Endodermal cell (in vitro differentiated cells): ENCODE measurements around the gene CLPSL1. TPM values are rescaled to one million over a fixed set of nuclear protein-coding genes. Genes with fewer than 3 reads are reported as not detected.

Experiments
- DNase-seq: peaks from one replicate; pipeline ENCODE4 v3.0.0-alpha.2; 2017
- H3K27ac ChIP-seq: 2 replicates; pipeline ENCODE4 v1.5.1; 2013; ENCODE audit warnings: mild to moderate bottlenecking, low read depth, low read length, moderate library complexity
- H3K27me3 ChIP-seq: 2 replicates; pipeline ENCODE4 v1.6.1; 2013; ENCODE audit warnings: mild to moderate bottlenecking, low read length, moderate library complexity; ENCODE audit not compliant: insufficient read depth, control insufficient read depth, poor library complexity, severe bottlenecking
- H3K36me3 ChIP-seq: 2 replicates; pipeline ENCODE4 v1.7.0; 2013; ENCODE audit warnings: mild to moderate bottlenecking, low read length, moderate library complexity; ENCODE audit not compliant: control insufficient read depth, insufficient read depth
- H3K4me1 ChIP-seq: one replicate; pipeline ENCODE4 v1.7.0; 2013; ENCODE audit warnings: low read length; ENCODE audit not compliant: control insufficient read depth, insufficient read depth
- H3K4me3 ChIP-seq: 2 replicates; pipeline ENCODE4 v1.5.1; 2013; ENCODE audit warnings: mild to moderate bottlenecking, low read length, moderate library complexity
- H3K9ac ChIP-seq: 2 replicates; pipeline ENCODE4 v1.6.1; 2013; ENCODE audit warnings: mild to moderate bottlenecking, low read length, moderate library complexity; ENCODE audit not compliant: poor library complexity, severe bottlenecking; ENCODE audit errors: extremely low read depth
- H3K9me3 ChIP-seq: 2 replicates; pipeline ENCODE4 v1.6.1; 2013; ENCODE audit warnings: mild to moderate bottlenecking, low read length, moderate library complexity; ENCODE audit not compliant: control insufficient read depth
- H3K27ac Mint-ChIP-seq: 2 replicates; pipeline ENCODE4 v1.8.0; 2020; ENCODE audit warnings: mixed read lengths
- H3K27me3 Mint-ChIP-seq: 2 replicates; pipeline ENCODE4 v1.8.0; 2021; ENCODE audit warnings: mild to moderate bottlenecking, mixed read lengths; ENCODE audit not compliant: insufficient read depth
- H3K36me3 Mint-ChIP-seq: 2 replicates; pipeline ENCODE4 v1.8.0; 2020; ENCODE audit warnings: low read depth, mixed read lengths
- H3K4me1 Mint-ChIP-seq: 2 replicates; pipeline ENCODE4 v1.8.0; 2020; ENCODE audit warnings: mixed read lengths
- H3K4me3 Mint-ChIP-seq: 2 replicates; pipeline ENCODE4 v1.8.0; 2020; ENCODE audit warnings: mild to moderate bottlenecking, moderate library complexity, mixed read lengths
- H3K9me3 Mint-ChIP-seq: 2 replicates; pipeline ENCODE4 v1.8.0; 2020; ENCODE audit warnings: mild to moderate bottlenecking, mixed read lengths
- WGBS, 2 experiments: methylation state at CpG; one replicate each; pipeline versions ENCODE4 v1.1.5 to v1.1.7; 2013; ENCODE audit warnings: missing lambda C conversion rate in 2 of 2, mixed read lengths in 1 of 2; ENCODE audit not compliant: insufficient coverage in 1 of 2, insufficient read length in 1 of 2; 5-methylcytosine and 5-hydroxymethylcytosine counted together
- total RNA-seq, 2 donors: library from RNA; stranded (reverse); fragmentation: NEBNext Ultra II Directional in 1 of 2; extraction: Animal tissue kit (Norgen Biotek cat#: 25700) in 1 of 2; gene quantifications; 2 replicates in 1 of 2; 3 replicates in 1 of 2; pipeline ENCODE4 v1.2.1, GENCODE V29; 2021
- TF ChIP-seq, protein P1 (sequence below): fragments of 200-600 bp; sonication (generic); conservative IDR thresholded peaks from 2 replicates; pipeline ENCODE4 v1.5.0; 2021; ENCODE audit warnings: antibody characterized with exemption, mild to moderate bottlenecking

Gene CLPSL1
- total RNA-seq, 2 donors from 2014 or later = not detected

DNA sequence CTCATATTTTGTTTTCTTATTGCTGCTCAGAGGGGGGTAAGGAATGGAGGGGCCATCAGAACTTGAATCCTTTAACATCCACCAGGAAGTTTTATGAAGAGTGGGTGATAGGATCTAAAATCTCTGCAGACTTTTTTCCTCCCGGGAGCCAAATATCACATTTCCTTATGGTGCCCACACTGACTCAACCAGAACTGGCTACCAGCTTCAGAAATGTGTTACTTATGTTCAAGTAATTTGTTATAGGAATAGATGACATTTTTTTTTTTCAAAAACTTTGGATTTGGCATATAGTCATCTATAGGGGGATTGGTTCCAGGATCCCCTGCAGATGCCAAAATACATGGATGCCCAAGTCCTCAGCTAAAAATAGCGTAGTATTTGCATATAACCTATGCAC, 42.8 kb downstream of the CLPSL1 start:
- DNase-seq = no peak
- WGBS, 2 experiments = 86% methylated on average over 2 of the region's 2 CpGs; no CpG with 5 or more reads in 1 of the 2 experiments
- Histone ChIP-seq H3K27me3 (no peaks in the 10 kb centered on the region), H3K4me1 (no peaks in the 10 kb centered on the region), H3K27ac (no peak overlapping the region), H3K4me3 (no peak overlapping the region), H3K36me3 (no peaks in the 10 kb centered on the region), H3K9me3 (no peaks in the 10 kb centered on the region), H3K9ac (no peak overlapping the region)
- Mint-ChIP-seq H3K36me3 (no peaks in the 10 kb centered on the region), H3K4me3 (no peak overlapping the region), H3K27me3 (no peaks in the 10 kb centered on the region), H3K27ac (no peak overlapping the region), H3K9me3 (no peaks in the 10 kb centered on the region), H3K4me1 (no peaks in the 10 kb centered on the region)
- TF ChIP-seq, protein P1, sequence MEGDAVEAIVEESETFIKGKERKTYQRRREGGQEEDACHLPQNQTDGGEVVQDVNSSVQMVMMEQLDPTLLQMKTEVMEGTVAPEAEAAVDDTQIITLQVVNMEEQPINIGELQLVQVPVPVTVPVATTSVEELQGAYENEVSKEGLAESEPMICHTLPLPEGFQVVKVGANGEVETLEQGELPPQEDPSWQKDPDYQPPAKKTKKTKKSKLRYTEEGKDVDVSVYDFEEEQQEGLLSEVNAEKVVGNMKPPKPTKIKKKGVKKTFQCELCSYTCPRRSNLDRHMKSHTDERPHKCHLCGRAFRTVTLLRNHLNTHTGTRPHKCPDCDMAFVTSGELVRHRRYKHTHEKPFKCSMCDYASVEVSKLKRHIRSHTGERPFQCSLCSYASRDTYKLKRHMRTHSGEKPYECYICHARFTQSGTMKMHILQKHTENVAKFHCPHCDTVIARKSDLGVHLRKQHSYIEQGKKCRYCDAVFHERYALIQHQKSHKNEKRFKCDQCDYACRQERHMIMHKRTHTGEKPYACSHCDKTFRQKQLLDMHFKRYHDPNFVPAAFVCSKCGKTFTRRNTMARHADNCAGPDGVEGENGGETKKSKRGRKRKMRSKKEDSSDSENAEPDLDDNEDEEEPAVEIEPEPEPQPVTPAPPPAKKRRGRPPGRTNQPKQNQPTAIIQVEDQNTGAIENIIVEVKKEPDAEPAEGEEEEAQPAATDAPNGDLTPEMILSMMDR = no peak

DNA sequence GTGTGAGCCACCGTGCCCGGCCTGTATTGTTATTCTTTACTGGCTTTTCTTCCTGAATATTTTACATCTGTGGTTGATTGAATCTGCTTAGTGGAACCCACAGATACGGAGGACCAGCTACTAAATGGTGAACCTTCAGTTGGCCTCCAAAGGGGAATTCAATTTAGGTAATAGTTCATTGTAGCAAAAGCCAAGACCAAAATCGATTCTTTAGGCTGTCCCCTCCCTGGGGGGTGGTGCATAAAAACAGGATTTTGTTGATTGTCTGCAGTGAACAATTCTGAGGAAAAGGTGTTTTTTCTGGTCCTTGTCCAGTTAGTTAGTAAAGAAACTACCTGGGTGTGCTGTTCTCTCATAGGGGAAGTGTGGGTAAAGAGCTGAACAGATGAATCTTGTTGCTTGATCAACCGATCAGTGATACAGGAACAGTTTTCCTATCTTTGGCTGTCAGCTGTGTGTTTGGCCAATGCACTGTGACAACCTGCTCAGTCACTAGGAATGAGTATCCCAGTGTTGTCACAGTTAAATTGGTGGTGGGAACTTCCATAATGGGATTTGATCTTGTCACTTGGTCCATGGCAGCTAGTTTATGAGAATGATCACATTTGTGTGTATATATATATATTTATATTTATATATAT, 43.9 kb downstream of the CLPSL1 start:
- Mint-ChIP-seq H3K36me3 (no peaks in the 10 kb centered on the region), H3K27ac (no peak overlapping the region), H3K4me1 (no peaks in the 10 kb centered on the region), H3K27me3 (no peaks in the 10 kb centered on the region), H3K9me3 (peaks cover 2% of the 10 kb centered on the region), H3K4me3 (no peak overlapping the region)
- Histone ChIP-seq H3K36me3 (no peaks in the 10 kb centered on the region), H3K4me3 (no peak overlapping the region), H3K4me1 (no peaks in the 10 kb centered on the region), H3K9ac (no peak overlapping the region), H3K27me3 (no peaks in the 10 kb centered on the region), H3K9me3 (no peaks in the 10 kb centered on the region), H3K27ac (no peak overlapping the region)
- WGBS, 2 experiments = 93% methylated on average over 5 of the region's 5 CpGs
- TF ChIP-seq, protein P1 = no peak
- DNase-seq = no peak

DNA sequence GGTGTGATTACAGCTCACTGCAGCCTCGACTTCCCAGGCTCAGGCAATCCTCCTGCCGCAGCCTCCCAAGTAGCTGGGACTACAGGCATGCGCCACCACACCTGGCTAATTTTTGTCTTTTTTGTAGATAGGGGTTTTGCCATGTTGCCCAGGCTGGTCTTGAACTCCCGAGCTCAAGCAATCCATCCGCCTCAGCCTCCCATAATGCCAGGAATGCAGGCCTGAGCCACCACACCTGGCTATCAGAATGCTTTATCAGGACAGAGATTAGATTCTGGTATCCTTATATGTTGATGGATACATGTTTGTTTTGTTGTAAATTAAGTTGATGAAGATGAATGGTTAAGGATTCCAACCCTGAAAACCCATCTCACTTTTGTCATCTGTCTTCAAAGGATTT, 48.5 kb downstream of the CLPSL1 start:
- Histone ChIP-seq H3K4me1 (no peaks in the 10 kb centered on the region), H3K36me3 (peaks cover 15% of the 10 kb centered on the region), H3K27me3 (no peaks in the 10 kb centered on the region), H3K4me3 (no peak overlapping the region), H3K27ac (no peak overlapping the region), H3K9ac (no peak overlapping the region), H3K9me3 (no peaks in the 10 kb centered on the region)
- TF ChIP-seq, protein P1 = no peak
- no peak overlapping the region for H3K27ac Mint-ChIP-seq
- H3K27me3 Mint-ChIP-seq = no peaks in the 10 kb centered on the region
- peaks cover 2% of the 10 kb centered on the region for H3K9me3 Mint-ChIP-seq
- DNase-seq = no peak
- H3K36me3 Mint-ChIP-seq = peaks cover 14% of the 10 kb centered on the region
- H3K4me1 Mint-ChIP-seq = no peaks in the 10 kb centered on the region
- H3K4me3 Mint-ChIP-seq = no peak overlapping the region
- WGBS, 2 experiments = 71 to 92% methylated on average over 2 to 5 of the region's 5 CpGs
